Neuronal stem cell (in vitro differentiated cells): ENCODE data around the gene GLIS1.
"Not testable (repeated sequence)": the region's sequence is repeated elsewhere in the genome, so short reads cannot be mapped to it uniquely, and the experiment has no call there.

Experiments
- DNase-seq: peaks from one replicate; pipeline ENCODE4 v3.0.0-alpha.2; 2013; ENCODE audit warnings: low spot score
- H2AFZ ChIP-seq: one replicate; pipeline ENCODE4 v1.6.1; 2013; ENCODE audit warnings: mild to moderate bottlenecking, low read length, inconsistent platforms
- H2AK5ac ChIP-seq: 2 replicates; pipeline ENCODE4 v1.6.1; 2013; ENCODE audit warnings: low read depth, mild to moderate bottlenecking, inconsistent platforms, low read length, moderate library complexity, mixed read lengths
- H2BK120ac ChIP-seq: 2 replicates; pipeline ENCODE4 v1.6.1; 2013; ENCODE audit warnings: low read depth, mild to moderate bottlenecking, inconsistent platforms, low read length, moderate library complexity, mixed read lengths
- H2BK12ac ChIP-seq: one replicate; pipeline ENCODE4 v1.6.1; 2013; ENCODE audit warnings: low read length, inconsistent platforms
- H2BK15ac ChIP-seq: 2 replicates; pipeline ENCODE4 v1.6.1; 2013; ENCODE audit warnings: mild to moderate bottlenecking, low read length, inconsistent platforms, mixed read lengths
- H2BK5ac ChIP-seq: one replicate; pipeline ENCODE4 v1.6.1; 2013; ENCODE audit warnings: inconsistent platforms, mild to moderate bottlenecking, low read length, moderate library complexity
- H3K14ac ChIP-seq: one replicate; pipeline ENCODE4 v1.6.1; 2013; ENCODE audit warnings: low read length, inconsistent platforms
- H3K18ac ChIP-seq: 2 replicates; pipeline ENCODE4 v1.6.1; 2013; ENCODE audit warnings: low read length, inconsistent platforms
- H3K23ac ChIP-seq: 2 replicates; pipeline ENCODE4 v1.6.1; 2013; ENCODE audit warnings: low read depth, mild to moderate bottlenecking, mixed read lengths, low read length, inconsistent platforms; ENCODE audit not compliant: poor library complexity
- H3K27ac ChIP-seq: replicated peaks from 3 replicates; pipeline ENCODE4 v1.5.1; 2013; ENCODE audit warnings: low read length, inconsistent platforms
- H3K27me3 ChIP-seq, 3 experiments: 2 replicates each; pipeline ENCODE4 v1.6.1; 2013; ENCODE audit warnings: low read length in 3 of 3, mild to moderate bottlenecking in 2 of 3, inconsistent platforms in 1 of 3, low read depth in 1 of 3, mixed read lengths in 1 of 3, moderate library complexity in 1 of 3; ENCODE audit not compliant: control insufficient read depth in 3 of 3, insufficient read depth in 3 of 3
- H3K36me3 ChIP-seq, 2 donors: replicated peaks in 1 of 2; 2 replicates each; pipeline ENCODE4 v1.6.1; 2013; ENCODE audit warnings: low read length in 2 of 2; ENCODE audit not compliant: control insufficient read depth in 2 of 2, insufficient read depth in 2 of 2
- H3K4ac ChIP-seq: 2 replicates; pipeline ENCODE4 v1.6.1; 2013; ENCODE audit warnings: inconsistent platforms, mild to moderate bottlenecking, low read length, moderate library complexity
- H3K4me1 ChIP-seq, 2 donors: 1 replicate in 1 of 2; 2 replicates in 1 of 2; pipeline ENCODE4 v1.6.1; 2013; ENCODE audit warnings: low read length in 2 of 2, low read depth in 1 of 2; ENCODE audit not compliant: control insufficient read depth in 2 of 2, insufficient read depth in 1 of 2
- H3K4me2 ChIP-seq: one replicate; pipeline ENCODE4 v1.6.1; 2013; ENCODE audit warnings: mild to moderate bottlenecking, low read length, inconsistent platforms; ENCODE audit not compliant: insufficient read depth, poor library complexity, severe bottlenecking
- H3K4me3 ChIP-seq, 2 donors: 2 replicates each; pipeline ENCODE4 v1.5.1; 2013; ENCODE audit warnings: low read length in 2 of 2, mild to moderate bottlenecking in 2 of 2, inconsistent platforms in 1 of 2, moderate library complexity in 1 of 2
- H3K79me1 ChIP-seq: one replicate; pipeline ENCODE4 v1.6.1; 2013; ENCODE audit warnings: low read depth, mild to moderate bottlenecking, inconsistent platforms, low read length, moderate library complexity
- H3K9ac ChIP-seq: one replicate; pipeline ENCODE4 v1.6.1; 2013; ENCODE audit warnings: mild to moderate bottlenecking, low read depth, low read length, inconsistent platforms; ENCODE audit not compliant: poor library complexity
- H3K9me3 ChIP-seq, 2 donors: replicated peaks in 1 of 2; 2 replicates each; pipeline versions ENCODE3 to v1.6.1; 2013; ENCODE audit warnings: low read length in 2 of 2, mild to moderate bottlenecking in 2 of 2, inconsistent platforms in 1 of 2, low read depth in 1 of 2, mixed read lengths in 1 of 2, moderate library complexity in 1 of 2; ENCODE audit not compliant: control insufficient read depth in 2 of 2, insufficient read depth in 1 of 2
- H4K8ac ChIP-seq: one replicate; pipeline ENCODE4 v1.6.1; 2013; ENCODE audit warnings: low read depth, mild to moderate bottlenecking, inconsistent platforms, low read length, moderate library complexity
- H4K91ac ChIP-seq: one replicate; pipeline ENCODE4 v1.6.1; 2013; ENCODE audit warnings: low read length, low read depth, mild to moderate bottlenecking, inconsistent platforms; ENCODE audit not compliant: poor library complexity
- WGBS, 2 donors: extraction: QIAGEN DNeasy Blood & Tissue Kit; methylation state at CpG; one replicate each; pipeline ENCODE4 v1.1.7; 2013; ENCODE audit warnings: missing lambda C conversion rate in 2 of 2, mixed read lengths in 1 of 2; ENCODE audit not compliant: insufficient read length in 2 of 2, insufficient replicate concordance in 1 of 2; ENCODE audit errors: extremely low coverage in 2 of 2; 5-methylcytosine and 5-hydroxymethylcytosine counted together

GLIS1 gene

DNA sequence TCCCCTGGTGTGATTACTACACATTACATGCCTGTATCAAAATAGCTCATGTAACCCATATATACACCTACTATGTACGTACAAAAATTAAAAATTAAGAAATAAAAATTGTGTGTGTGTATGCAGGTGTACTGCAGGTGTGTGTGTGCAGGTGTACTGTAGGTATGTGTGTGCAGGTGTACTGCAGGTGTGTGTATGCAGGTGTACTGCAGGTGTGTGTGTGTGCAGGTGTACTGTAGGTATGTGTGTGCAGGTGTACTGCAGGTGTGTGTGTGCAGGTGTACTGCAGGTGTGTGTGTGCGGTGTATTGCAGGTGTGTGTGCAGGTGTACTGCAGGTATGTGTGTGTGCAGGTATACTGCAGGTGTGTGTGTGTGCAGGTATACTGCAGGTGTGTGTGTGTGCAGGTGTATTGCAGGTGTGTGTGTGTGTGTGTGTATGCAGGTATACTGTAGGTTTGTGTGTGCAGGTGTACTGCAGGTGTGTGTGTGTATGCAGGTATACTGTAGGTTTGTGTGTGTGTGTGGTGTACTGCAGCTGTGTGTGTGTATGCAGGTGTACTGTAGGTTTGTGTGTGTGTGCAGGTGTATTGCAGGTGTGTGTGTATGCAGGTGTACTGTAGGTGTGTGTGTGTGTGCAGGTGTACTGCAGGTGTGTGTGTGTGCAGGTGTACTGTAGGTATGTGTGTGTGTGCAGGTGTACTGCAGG is 183.2 kb downstream of the GLIS1 start:
- not testable (repeated sequence) for H3K36me3 ChIP-seq, H4K91ac ChIP-seq, H3K23ac ChIP-seq, H2AFZ ChIP-seq, H3K79me1 ChIP-seq, H2BK12ac ChIP-seq, H3K18ac ChIP-seq, H2BK15ac ChIP-seq, H2AK5ac ChIP-seq, DNase-seq, H2BK5ac ChIP-seq, H3K9me3 ChIP-seq, H3K27ac ChIP-seq, H3K4me2 ChIP-seq
- H3K4ac ChIP-seq, result peak overlapping the region; percentile 13
- peak overlapping the region; percentile 83 for H3K9ac ChIP-seq
- H3K4me3 ChIP-seq, result peak overlapping the region in 1 of 2 donors; percentile 67
- H2BK120ac ChIP-seq, result peak overlapping the region; percentile 13
- H3K4me1 ChIP-seq, result peaks cover 0 to 21% of the 10 kb centered on the region in 2 donors
- H3K14ac ChIP-seq, result peak overlapping the region; percentile 25
- no CpG with 5 or more reads among the region's 2 CpGs for WGBS, 2 donors
- H3K27me3 ChIP-seq, result peaks cover 0 to 28% (median 0%) of the 10 kb centered on the region in 3 experiments
- H4K8ac ChIP-seq, result peak overlapping the region; percentile 19

DNA sequence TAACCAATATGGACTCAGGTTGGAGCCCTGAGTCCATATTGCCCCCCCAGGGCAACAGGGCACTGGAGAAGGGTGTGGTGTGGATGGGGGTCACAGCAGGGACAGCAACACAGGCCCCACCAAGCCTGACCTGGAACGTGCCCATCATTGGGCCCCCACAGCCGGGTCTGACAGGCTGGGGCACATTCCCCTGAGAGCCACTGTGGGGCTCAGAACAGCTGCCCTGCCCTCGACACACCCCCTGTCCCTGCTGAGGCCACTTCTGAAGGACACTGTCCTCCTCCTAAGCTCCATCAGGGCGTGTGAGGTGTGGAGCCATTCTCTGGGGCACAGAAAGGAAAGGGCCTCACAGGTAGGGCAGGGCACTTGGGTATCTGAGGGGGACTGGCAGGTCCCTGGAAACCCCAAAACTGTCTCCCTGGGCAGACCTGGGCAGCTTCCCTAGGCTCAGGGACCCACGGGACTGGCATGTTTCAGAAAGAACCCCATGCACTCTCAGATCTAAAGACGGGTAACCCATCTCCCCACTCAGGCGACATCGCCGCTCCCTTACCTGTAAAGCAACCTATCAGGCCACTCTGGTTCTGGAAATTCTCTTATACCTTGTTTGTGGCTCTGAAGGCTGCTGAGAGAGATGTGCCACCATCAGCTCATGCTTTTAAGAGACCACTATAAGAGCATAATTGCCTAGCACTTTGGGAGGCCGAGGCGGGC is 184.2 kb downstream of the GLIS1 start:
- H2BK15ac ChIP-seq, result no peak overlapping the region
- peak overlapping the region; percentile 81 for H2AK5ac ChIP-seq
- H3K4me3 ChIP-seq, result no peak overlapping the region
- H2BK120ac ChIP-seq, result no peak overlapping the region
- H2BK12ac ChIP-seq, result peak overlapping the region; percentile 52
- H3K27me3 ChIP-seq, result peaks cover 0 to 28% (median 0%) of the 10 kb centered on the region in 3 experiments
- no peak overlapping the region for H2AFZ ChIP-seq
- H3K36me3 ChIP-seq, result peaks cover 0 to 3% of the 10 kb centered on the region in 2 donors
- peaks cover 0 to 20% of the 10 kb centered on the region in 2 donors for H3K4me1 ChIP-seq
- no peak overlapping the region for H4K8ac ChIP-seq
- no peak overlapping the region for H3K4me2 ChIP-seq
- no peak for DNase-seq
- no peak overlapping the region for H3K23ac ChIP-seq
- no peak overlapping the region for H3K14ac ChIP-seq
- no peak overlapping the region for H3K4ac ChIP-seq
- no peak overlapping the region for H2BK5ac ChIP-seq
- peaks cover 0 to 9% of the 10 kb centered on the region in 2 donors for H3K9me3 ChIP-seq
- WGBS, 2 donors, result no CpG with 5 or more reads among the region's 11 CpGs
- no peak overlapping the region for H4K91ac ChIP-seq
- peaks cover 5% of the 10 kb centered on the region for H3K79me1 ChIP-seq
- peak overlapping the region; percentile 85 for H3K18ac ChIP-seq
- H3K27ac ChIP-seq, result no peak overlapping the region
- no peak overlapping the region for H3K9ac ChIP-seq

DNA sequence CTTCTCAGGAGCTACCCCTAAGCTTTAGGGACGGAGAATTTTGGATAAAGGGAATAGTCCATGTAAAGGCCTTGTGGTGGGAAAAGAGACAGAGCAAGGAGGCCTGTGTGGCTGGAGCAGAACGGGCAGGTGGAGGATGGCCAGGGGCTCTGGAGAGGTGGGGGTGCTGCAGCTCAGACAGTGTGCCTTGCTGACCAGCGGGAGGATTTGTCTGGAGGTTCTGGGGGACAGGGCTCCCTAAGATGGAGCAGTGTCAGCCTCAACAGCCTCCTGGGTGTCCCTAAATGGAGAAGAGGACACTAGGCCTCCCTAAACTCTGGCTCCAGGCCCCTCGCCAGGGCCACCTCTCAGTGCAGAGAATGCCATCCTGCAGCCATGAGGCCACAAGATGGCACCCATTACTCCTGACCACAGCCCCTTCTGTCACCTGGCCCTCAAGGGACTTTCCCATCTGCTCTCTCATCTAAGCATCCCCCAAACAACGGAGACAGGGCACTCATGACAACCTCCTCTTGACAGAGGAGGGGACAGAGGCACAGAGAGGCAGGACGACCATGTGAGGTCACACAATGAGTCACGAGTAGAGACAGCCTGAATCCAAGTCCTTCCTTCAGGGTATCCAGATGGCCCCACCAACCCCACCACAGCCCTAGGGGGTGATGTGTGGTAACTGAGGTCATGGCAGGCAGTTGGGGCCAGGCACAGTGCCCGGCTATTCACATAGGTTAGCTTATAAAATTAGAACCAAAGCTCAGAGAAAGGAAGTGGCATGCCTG is 185.0 kb downstream of the GLIS1 start:
- H3K27me3 ChIP-seq, result peaks cover 0 to 31% (median 0%) of the 10 kb centered on the region in 3 experiments
- no peak overlapping the region for H3K4ac ChIP-seq
- no peak overlapping the region for H3K27ac ChIP-seq
- peaks cover 5% of the 10 kb centered on the region for H3K79me1 ChIP-seq
- no peak overlapping the region for H4K8ac ChIP-seq
- no peak overlapping the region for H3K4me2 ChIP-seq
- no CpG with 5 or more reads among the region's 8 CpGs for WGBS, 2 donors
- H3K4me3 ChIP-seq, result no peak overlapping the region
- peak overlapping the region; percentile 53 for H3K23ac ChIP-seq
- no peak overlapping the region for H3K14ac ChIP-seq
- no peak overlapping the region for H4K91ac ChIP-seq
- H3K9ac ChIP-seq, result no peak overlapping the region
- peaks cover 0 to 16% of the 10 kb centered on the region in 2 donors for H3K4me1 ChIP-seq
- no peak overlapping the region for H2BK12ac ChIP-seq
- H2BK15ac ChIP-seq, result peak overlapping the region; percentile 25
- H2BK120ac ChIP-seq, result no peak overlapping the region
- H2BK5ac ChIP-seq, result no peak overlapping the region
- peaks cover 0 to 9% of the 10 kb centered on the region in 2 donors for H3K9me3 ChIP-seq
- peak overlapping the region; percentile 81 for H2AK5ac ChIP-seq
- H3K18ac ChIP-seq, result no peak overlapping the region
- peaks cover 0 to 3% of the 10 kb centered on the region in 2 donors for H3K36me3 ChIP-seq
- no peak overlapping the region for H2AFZ ChIP-seq
- DNase-seq, result no peak
